Endothelial cell of umbilical vein (primary cell): ENCODE data around the gene FOSL2.

Experiments
- CTCF ChIP-seq, 2 donors: IDR thresholded peaks; 1 replicate in 1 of 2; 2 replicates in 1 of 2; pipeline ENCODE4 v1.5.1; 2011; ENCODE audit warnings: low read length in 2 of 2, mild to moderate bottlenecking in 2 of 2, moderate library complexity in 2 of 2, control low read depth in 1 of 2, inconsistent platforms in 1 of 2, low read depth in 1 of 2; ENCODE audit not compliant: insufficient read depth in 1 of 2; ENCODE audit errors: extremely low read depth in 1 of 2
- EZH2 ChIP-seq: IDR thresholded peaks from 2 replicates; pipeline ENCODE4 v1.6.1; 2012; ENCODE audit warnings: borderline replicate concordance, low read depth, mild to moderate bottlenecking, moderate library complexity, low read length, inconsistent platforms; ENCODE audit not compliant: severe bottlenecking
- FOS ChIP-seq: IDR thresholded peaks from 2 replicates; pipeline ENCODE4 v1.6.1; 2011; ENCODE audit warnings: mild to moderate bottlenecking, low read length, moderate library complexity, borderline replicate concordance; ENCODE audit not compliant: insufficient read depth
- POLR2A ChIP-seq: IDR thresholded peaks from 2 replicates; pipeline ENCODE4 v1.6.1; 2012; ENCODE audit warnings: low read depth, mild to moderate bottlenecking, control low read depth, low read length

DNA sequence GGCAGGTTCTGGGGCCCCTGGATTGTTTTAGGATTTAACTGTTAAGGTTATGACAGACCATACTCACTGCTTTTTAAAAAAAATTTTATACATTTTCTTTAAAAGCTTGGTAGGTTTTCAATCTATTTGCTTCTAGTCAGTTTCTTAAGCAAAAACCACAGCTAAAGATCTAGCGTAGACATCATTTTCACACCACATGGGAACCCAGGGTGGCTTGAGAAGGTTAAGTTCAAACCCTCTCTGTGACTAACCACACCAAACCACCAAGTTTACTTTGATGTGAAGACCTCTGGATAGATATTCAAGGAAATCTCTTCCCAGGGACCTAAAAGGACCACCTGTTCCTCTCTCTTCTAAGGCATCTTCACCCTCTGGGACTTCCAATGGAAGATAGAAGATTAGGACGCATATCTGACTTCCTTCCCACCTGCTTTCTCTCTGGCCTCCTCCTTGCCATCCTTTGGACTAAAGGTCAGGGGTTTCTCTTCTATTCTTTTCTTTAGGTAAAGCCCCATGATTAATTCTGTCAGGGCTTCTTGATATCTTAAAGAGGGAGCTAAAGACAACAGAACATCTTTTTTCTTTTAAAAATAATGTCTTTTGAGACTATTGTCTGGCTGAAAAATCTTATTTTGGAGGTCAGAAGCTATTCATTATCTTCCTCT, 32.3 kb downstream of the FOSL2 start:
- TF ChIP-seq CTCF (IDR thresholded peaks at IDR 0.05; ENCODE audit: extremely low read depth in 1 of 2, insufficient read depth in 1 of 2, low read depth in 1 of 2, low read length in 2 of 2) (no peak), FOS (no peak), POLR2A (no peak), EZH2 (no peak)
